Renal cortex interstitium (tissue), 11 donors: Measurements from ENCODE around the gene PLXNB1. TPM values are rescaled to one million over a fixed set of nuclear protein-coding genes. Genes with fewer than 3 reads are reported as not detected.

Source experiments
- DNase-seq, 11 donors: peaks; one replicate each; pipeline ENCODE4 v3.0.0-alpha.2; 2013; ENCODE audit warnings: low read depth in 9 of 11, low spot score in 4 of 11; ENCODE audit errors: extremely low read depth in 1 of 11
- polyA plus RNA-seq, 3 donors: library from polyadenylated mRNA; unstranded; fragments of 120-200 nt; gene quantifications; one replicate each; pipeline ENCODE4 v1.2.1, GENCODE V29; 2013; ENCODE audit not compliant: insufficient read length in 3 of 3

PLXNB1 gene
- polyA plus RNA-seq, 3 donors = 190 to 238 (median 200) TPM

- no peak for DNase-seq
Measured at GRCh38 chr3:48423883-48424695, 5.8 kb downstream of the PLXNB1 start.

- no peak for DNase-seq
Measured at GRCh38 chr3:48423241-48423882, 6.5 kb downstream of the PLXNB1 start.

- DNase-seq = no peak
Measured at GRCh38 chr3:48422681-48423080, 7.2 kb downstream of the PLXNB1 start.

- DNase-seq = no peak
Measured at GRCh38 chr3:48422272-48422671, 7.6 kb downstream of the PLXNB1 start.

GRCh38 chr3:48420561-48420960 lies 9.3 kb downstream of the PLXNB1 start:
- DNase-seq = no peak

- DNase-seq = no peak
Measured at GRCh38 chr3:48419597-48419996, 10.3 kb downstream of the PLXNB1 start.

GRCh38 chr3:48419149-48419548 lies 10.7 kb downstream of the PLXNB1 start:
- DNase-seq = no peak

- DNase-seq = no peak
Measured at GRCh38 chr3:48418651-48419050, 11.2 kb downstream of the PLXNB1 start.

GRCh38 chr3:48418140-48418539 lies 11.7 kb downstream of the PLXNB1 start:
- no peak for DNase-seq

GRCh38 chr3:48417529-48418108 lies 12.3 kb downstream of the PLXNB1 start:
- DNase-seq = no peak

- DNase-seq = no peak
Measured at GRCh38 chr3:48416546-48416945, 13.3 kb downstream of the PLXNB1 start.

- no peak for DNase-seq
Measured at GRCh38 chr3:48416091-48416505, 13.8 kb downstream of the PLXNB1 start.

GRCh38 chr3:48415251-48415953 lies 14.5 kb downstream of the PLXNB1 start:
- no peak for DNase-seq

- no peak for DNase-seq
Measured at GRCh38 chr3:48414376-48415250, 15.3 kb downstream of the PLXNB1 start.

- no peak for DNase-seq
Measured at GRCh38 chr3:48413611-48414010, 16.3 kb downstream of the PLXNB1 start.

GRCh38 chr3:48413086-48413485 lies 16.8 kb downstream of the PLXNB1 start:
- DNase-seq = no peak

- DNase-seq = no peak
Measured at GRCh38 chr3:48412375-48413001, 17.4 kb downstream of the PLXNB1 start.

- DNase-seq = no peak
Measured at GRCh38 chr3:48411606-48412374, 18.1 kb downstream of the PLXNB1 start.
